Sigmoid colon (tissue), 4 donors: ENCODE data around the gene ARF6.
"Not testable (repeated sequence)": the region's sequence is repeated elsewhere in the genome, so short reads cannot be mapped to it uniquely, and the experiment has no call there.

ENCODE experiments used
- CTCF ChIP-seq, 4 experiments: fragments of 450-650 bp in 3 of 4; fragments of 200-600 bp in 1 of 4; IDR thresholded peaks; one replicate each; pipeline ENCODE4 v1.5.1; 2016 to 2019; ENCODE audit warnings: antibody characterized with exemption in 4 of 4, mild to moderate bottlenecking in 3 of 4, moderate library complexity in 2 of 4
- POLR2AphosphoS5 ChIP-seq, 4 donors: sonication (generic); formaldehyde crosslinking; IDR thresholded peaks; one replicate each; pipeline ENCODE4 v1.6.1; 2017; ENCODE audit warnings: antibody characterized with exemption in 4 of 4

- not testable (repeated sequence) for TF ChIP-seq POLR2AphosphoS5, CTCF (IDR thresholded peaks at IDR 0.05)
These were observed 44.0 kb downstream of the ARF6 start for GRCh38 chr14:49936882-49937281.
